Measurements from ENCODE around the gene ABCB8.
"Not testable (repeated sequence)": the region's sequence is repeated elsewhere in the genome, so short reads cannot be mapped to it uniquely, and the experiment has no call there.

The ABCB8 gene

DNA sequence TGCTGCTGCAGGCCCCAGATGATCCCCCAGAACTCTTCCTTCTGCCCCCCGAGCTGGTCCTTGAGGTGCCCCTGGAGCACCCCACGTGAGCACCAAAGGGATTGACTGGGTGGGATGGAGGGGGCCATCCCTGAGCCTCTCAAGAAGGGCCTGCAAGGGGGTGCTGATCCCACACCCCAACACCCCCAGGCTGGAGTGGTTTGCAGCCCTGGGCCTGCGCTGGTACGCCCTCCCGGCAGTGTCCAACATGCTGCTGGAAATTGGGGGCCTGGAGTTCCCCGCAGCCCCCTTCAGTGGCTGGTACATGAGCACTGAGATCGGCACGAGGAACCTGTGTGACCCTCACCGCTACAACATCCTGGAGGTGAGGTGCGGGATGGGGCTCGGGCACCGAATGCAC lies 29.2 kb upstream of the ABCB8 start:
- DNase-seq: no peak

DNA sequence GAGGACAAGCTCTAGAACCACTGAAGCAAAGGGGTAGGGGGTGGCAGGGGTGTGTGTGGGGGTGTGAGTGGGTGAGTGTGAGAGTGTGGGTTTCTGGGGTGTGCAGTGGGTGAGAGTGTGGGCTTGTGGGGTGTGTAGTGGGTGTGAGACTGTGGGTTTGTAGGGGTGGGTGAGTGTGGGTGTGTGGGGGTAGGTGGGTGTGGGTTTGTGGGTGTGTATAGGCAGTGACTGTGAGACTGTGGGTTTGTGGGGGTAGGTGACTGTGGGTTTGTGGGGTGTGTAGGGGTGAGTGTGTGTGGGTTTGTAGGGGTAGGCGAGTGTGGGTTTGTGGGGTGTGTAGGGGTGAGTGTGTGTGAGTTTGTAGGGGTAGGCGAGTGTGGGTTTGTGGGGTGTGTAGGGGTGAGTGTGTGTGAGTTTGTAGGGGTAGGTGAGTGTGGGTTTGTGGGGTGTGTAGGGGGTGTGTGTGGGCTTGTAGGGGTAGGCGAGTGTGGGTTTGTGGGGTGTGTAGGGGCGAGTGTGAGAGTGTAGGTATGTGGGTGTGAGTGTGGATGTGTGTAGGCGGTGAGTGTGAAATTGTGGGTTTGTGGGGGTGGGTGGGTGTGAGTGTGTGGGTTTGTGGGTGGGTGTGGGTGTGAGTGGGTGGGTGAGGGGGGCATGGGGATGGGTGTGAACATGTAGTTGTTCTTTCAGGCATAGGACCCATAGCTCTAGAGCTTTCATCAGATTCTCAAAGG lies 28.6 kb upstream of the ABCB8 start:
- DNase-seq: no peak

GRCh38 chr7:151000897-151001495 lies 27.3 kb upstream of the ABCB8 start:
- peak; percentile 81 for DNase-seq

DNA sequence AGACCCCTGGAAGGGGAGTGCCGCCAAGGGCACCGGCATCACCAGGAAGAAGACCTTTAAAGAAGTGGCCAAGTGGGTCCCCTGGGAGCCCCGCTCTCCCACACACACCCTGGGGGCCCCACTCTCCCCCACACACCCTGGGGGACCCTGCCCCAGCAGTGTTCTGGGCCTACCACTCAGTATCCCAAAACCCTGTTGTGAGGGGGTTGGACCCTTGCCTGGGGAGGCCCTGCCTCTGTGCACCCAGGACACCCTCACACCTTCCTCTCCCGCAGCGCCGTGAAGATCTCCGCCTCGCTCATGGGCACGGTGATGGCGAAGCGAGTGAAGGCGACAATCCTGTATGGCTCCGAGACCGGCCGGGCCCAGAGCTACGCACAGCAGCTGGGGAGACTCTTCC lies 26.7 kb upstream of the ABCB8 start:
- DNase-seq: no peak

- no peak for DNase-seq
Measured at GRCh38 chr7:151003572-151003971, 24.7 kb upstream of the ABCB8 start.

- no peak for DNase-seq
Measured at GRCh38 chr7:151005566-151005965, 22.7 kb upstream of the ABCB8 start.

DNA sequence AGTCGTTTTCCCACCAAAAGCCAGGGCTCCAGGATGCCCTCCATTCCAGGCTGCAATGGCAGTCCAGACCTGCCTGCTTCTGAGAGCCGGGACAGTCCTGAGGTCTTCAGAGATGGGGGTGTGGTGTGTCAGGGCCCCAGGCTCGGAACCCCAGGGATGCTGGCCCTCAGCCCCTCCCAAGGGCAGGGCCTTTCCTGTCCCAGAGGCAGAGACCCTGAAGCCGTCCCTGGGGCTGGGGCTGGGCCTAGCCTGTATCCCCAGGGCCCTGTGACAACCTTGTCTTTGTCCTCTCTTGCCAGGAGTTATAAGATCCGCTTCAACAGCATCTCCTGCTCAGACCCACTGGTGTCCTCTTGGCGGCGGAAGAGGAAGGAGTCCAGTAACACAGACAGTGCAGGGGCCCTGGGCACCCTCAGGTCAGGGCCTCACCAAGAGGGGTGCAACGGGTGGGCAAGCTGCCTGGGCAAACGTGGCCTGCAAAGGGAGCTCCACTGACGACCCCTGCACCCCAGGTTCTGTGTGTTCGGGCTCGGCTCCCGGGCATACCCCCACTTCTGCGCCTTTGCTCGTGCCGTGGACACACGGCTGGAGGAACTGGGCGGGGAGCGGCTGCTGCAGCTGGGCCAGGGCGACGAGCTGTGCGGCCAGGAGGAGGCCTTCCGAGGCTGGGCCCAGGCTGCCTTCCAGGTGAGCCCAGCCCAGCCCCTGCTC lies 21.5 kb upstream of the ABCB8 start:
- no peak for DNase-seq

- no peak for DNase-seq
Measured at GRCh38 chr7:151007469-151007898, 20.8 kb upstream of the ABCB8 start.

DNA sequence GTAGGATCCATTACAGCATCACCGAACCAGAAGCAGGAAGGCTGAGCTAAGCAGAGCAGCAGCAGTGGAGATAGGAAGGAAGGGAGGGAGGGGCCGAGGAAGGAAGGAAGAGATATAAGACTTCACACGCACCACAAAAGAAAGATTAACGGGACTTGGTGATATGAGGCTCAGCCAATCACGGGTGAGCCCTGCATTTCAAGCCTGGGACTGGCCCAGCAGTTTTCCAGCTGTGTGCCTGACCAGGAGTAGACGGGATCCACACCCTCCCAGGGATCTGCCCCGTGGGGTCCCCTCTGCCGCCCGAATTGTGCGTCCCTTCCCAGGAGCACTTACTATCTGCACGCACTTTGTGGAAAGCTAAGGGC lies 20.1 kb upstream of the ABCB8 start:
- peak; percentile 90 for DNase-seq

DNA sequence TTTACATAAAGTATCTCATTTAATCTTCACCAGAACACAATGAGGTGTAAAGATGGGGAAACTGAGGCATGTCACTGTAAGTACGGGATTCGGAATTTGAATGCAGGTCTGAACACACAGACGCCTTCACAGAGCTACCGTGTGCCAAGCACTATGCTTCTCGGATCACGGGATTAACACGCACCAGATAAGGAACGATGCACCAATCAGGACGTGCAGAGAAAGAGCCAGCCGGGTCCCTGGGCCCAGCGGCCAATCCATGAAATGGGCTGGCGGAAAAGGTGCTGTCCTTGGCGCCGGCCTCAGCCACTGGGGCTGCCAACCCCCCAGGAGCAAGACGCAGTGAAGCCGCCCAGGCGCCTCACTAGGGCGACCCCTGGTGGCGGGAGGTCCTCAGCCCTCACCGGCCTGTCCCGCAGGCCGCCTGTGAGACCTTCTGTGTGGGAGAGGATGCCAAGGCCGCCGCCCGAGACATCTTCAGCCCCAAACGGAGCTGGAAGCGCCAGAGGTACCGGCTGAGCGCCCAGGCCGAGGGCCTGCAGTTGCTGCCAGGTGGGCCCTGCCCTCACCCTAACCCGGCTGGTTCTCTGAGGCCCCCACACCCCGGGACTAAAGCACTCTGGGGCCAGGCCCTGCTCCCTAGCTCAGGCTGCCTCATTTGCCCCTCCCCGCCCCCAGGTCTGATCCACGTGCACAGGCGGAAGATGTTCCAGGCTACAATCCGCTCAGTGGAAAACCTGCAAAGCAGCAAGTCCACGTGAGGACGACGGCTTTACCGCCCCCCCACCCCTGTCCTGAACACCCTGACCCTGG lies 19.5 kb upstream of the ABCB8 start:
- DNase-seq: peak; percentile 83

GRCh38 chr7:151009327-151010036 lies 18.8 kb upstream of the ABCB8 start:
- DNase-seq: no peak

DNA sequence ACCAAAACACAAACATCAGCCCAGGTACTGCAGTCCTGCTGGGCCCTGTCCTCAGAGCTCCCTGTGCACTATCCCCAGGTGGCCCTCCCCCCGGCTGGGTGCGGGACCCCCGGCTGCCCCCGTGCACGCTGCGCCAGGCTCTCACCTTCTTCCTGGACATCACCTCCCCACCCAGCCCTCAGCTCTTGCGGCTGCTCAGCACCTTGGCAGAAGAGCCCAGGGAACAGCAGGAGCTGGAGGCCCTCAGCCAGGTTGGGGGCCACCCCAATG lies 18.3 kb upstream of the ABCB8 start:
- no peak for DNase-seq

DNA sequence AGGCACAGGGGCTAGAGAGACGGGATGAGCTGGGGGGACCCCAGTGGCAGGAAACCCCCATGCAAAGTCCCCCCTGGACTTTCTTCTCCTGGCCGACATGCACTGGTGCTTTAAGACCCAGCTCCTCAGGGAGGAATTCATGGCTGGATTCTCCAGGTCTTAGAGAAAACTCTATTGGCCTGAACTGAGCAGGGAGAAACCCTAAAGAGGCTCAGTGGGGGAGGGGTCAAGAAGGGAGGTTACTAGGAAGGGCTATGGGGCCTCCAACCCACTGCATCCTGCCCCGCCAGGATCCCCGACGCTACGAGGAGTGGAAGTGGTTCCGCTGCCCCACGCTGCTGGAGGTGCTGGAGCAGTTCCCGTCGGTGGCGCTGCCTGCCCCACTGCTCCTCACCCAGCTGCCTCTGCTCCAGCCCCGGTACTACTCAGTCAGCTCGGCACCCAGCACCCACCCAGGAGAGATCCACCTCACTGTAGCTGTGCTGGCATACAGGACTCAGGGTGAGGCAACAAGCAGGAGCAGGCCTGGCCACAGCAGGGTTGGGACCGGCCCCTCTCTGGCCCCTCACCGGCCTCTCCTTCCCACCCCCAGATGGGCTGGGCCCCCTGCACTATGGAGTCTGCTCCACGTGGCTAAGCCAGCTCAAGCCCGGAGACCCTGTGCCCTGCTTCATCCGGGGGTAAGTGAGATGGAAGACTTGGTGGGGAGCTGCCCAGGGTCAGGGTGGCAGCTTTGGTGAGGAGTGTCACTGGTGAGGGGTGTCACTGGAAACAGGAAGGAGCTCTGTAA lies 17.7 kb upstream of the ABCB8 start:
- DNase-seq: peak; percentile 53

DNA sequence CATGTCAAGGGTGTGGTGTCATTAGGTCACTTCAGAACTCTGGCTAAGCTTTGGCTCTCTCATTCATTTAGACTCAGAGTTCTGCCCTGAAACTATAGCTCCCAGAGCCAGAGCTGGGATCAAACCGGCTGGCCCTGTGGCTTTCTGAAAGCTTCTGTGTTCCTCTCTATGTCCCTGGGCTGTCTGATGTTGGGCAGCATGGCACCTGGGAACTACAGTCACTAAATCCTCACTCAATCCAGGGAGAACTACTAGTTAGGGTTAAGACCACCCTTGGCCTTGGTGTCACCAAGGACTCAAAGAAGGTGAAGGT lies 17.2 kb upstream of the ABCB8 start:
- peak; percentile 49 for DNase-seq

DNA sequence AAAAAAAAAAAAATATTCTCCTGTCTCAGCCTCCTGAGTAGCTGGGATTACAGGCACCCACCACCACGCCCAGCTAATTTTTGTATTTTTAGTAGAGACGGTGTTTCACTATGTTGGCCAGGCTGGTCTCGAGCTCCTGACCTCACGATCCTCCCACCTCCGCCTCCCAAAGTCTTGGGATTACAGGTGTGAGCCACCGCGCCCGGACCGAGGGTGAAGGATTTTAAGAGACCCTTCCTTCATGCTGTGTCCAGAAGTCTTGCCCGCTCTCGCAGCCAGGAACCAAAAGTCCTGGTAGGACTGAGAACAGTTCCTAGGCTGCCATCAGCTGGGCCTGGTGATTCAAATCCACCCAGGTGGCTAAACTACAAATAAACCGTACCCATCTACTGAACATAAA lies 16.6 kb upstream of the ABCB8 start:
- not testable (repeated sequence) for DNase-seq

DNA sequence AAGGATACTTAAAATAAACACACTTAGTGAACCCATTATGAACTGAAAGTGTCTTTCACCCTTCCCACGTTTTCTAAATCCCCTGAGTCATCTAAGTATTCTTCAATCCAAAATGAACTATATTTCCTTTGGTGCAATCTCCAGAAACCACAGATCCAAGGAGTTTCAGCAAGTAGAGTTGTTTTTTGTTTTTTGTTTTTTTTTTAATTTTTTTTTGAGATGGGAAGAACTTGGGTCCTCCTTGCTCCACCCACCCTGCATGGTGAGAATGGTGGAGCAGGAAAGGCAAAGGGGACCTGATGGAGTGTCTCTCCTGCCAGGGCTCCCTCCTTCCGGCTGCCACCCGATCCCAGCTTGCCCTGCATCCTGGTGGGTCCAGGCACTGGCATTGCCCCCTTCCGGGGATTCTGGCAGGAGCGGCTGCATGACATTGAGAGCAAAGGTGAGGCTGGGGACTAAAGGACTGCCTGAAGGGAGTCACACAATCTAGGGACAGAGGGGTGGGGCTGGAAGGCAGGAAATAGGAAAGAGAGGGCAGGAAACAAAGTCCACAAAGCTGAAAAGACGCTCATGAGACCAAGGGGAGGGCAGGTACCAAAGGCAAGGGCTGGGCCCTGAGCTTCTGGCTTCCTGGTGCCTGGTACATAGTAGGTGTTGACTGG lies 16.1 kb upstream of the ABCB8 start:
- DNase-seq: no peak

DNA sequence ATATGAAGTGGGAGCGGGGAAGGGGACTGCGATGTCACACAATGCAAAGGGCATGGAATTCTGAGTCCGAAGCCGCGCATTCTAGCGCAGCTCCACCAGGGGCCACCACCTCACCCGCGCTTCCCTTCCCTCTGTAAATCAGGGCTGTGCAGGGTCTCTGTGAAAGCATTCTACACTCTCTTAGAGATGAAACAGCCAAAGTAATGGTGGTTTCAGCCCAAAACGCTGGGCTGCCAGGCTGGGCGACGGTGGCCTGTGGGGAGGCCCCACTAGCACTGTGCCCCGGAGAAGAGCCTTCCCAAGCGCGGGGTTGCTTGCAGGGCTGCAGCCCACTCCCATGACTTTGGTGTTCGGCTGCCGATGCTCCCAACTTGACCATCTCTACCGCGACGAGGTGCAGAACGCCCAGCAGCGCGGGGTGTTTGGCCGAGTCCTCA lies 15.3 kb upstream of the ABCB8 start:
- peak; percentile 80 for DNase-seq

DNA sequence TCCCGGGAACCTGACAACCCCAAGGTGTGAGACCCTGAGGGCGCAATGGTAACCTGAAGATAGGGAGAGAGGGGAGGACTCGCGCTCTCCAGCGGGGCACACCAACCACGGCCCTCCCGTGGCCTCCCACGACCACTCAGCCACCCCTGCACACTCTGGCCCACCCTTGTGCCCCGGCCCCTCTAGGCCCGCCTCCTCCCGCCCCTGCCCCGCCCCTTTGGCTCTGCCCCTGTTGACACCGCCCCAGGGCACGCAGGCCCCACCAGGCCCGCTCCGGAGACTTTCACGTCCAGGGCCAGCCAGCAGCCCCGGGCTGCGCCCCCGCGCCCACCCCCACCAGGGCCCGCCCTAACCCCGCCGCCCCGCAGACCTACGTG lies 14.9 kb upstream of the ABCB8 start:
- no peak for DNase-seq

DNA sequence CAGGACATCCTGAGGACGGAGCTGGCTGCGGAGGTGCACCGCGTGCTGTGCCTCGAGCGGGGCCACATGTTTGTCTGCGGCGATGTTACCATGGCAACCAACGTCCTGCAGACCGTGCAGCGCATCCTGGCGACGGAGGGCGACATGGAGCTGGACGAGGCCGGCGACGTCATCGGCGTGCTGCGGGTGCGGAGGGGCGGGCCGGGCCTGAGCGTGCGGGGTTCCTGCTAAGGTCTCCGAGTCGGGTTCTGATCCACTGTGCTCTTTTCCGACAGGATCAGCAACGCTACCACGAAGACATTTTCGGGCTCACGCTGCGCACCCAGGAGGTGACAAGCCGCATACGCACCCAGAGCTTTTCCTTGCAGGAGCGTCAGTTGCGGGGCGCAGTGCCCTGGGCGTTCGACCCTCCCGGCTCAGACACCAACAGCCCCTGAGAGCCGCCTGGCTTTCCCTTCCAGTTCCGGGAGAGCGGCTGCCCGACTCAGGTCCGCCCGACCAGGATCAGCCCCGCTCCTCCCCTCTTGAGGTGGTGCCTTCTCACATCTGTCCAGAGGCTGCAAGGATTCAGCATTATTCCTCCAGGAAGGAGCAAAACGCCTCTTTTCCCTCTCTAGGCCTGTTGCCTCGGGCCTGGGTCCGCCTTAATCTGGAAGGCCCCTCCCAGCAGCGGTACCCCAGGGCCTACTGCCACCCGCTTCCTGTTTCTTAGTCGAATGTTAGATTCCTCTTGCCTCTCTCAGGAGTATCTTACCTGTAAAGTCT lies 14.3 kb upstream of the ABCB8 start:
- peak; percentile 92 for DNase-seq

DNA sequence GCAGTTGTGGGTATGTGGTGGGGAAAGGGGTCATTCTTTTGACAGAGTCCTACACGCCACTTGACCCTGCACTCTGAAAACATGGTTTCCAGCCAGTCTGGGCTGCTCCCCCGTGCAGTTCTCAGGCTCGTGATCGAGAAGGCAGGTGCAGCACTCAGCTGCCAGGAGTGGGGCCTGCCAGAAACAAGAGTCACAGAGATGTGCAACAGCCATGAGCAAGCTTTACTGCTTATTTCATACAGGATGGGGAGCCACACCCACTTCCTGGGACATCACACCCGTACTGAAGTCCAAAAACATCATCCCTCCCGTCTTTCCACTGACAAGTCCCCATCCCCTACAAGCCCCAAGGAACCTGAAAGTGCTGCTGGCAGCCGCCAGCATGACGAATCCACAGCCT lies 13.3 kb upstream of the ABCB8 start:
- DNase-seq: no peak

DNA sequence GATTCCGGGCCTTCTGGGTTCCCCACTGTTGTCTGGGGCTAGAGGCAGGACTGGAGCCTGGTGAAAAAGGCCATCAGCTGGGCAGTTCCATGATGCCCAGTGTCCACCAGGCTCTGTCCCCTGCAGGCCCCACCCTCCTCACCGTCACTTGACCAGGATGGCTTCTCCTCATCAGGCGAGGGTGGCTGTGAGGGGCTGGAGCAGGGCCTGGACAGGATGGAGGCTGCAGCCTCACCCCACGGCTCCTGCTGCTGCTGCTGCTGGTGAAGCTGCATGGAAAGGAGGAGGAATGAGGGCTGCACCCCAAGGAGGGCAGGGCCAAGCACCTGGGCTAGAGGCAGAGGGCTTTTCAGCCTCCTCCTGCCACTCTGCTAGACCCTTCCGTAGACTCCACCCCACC lies 12.3 kb upstream of the ABCB8 start:
- DNase-seq: no peak

All from hematopoietic multipotent progenitor cell treated with erythropoietin and hydrocortisone succinate and interleukin-3 and kit ligand, for 6 days (in vitro differentiated cells).